OCI-LY1 (cell line): ENCODE data around the gene ANKRD27.
"Not testable (repeated sequence)": the region's sequence is repeated elsewhere in the genome, so short reads cannot be mapped to it uniquely, and the experiment has no call there.

Experiments used
- H2AFZ ChIP-seq: fragments of 200-600 bp; sonication (generic), shearing (Covaris generic); 2 replicates; pipeline ENCODE4 v1.6.0; 2014; ENCODE audit warnings: antibody characterized with exemption, mild to moderate bottlenecking, low read length
- H3F3A ChIP-seq: fragments of 200-600 bp; sonication (generic), shearing (Covaris generic); 2 replicates; pipeline ENCODE4 v1.6.0; 2014; ENCODE audit warnings: mild to moderate bottlenecking, antibody characterized with exemption, low read length, moderate library complexity; ENCODE audit not compliant: insufficient read depth
- H3K27ac ChIP-seq: fragments of 200-600 bp; sonication (generic); 2 replicates; pipeline ENCODE4 v1.5.1; 2014; ENCODE audit warnings: low read length, mixed run types, mild to moderate bottlenecking, low read depth; ENCODE audit not compliant: poor library complexity, severe bottlenecking
- H3K27me3 ChIP-seq: fragments of 200-600 bp; sonication (generic); 2 replicates; pipeline ENCODE4 v1.6.0; 2014; ENCODE audit warnings: antibody characterized with exemption, mild to moderate bottlenecking, low read length, moderate library complexity; ENCODE audit not compliant: insufficient read depth
- H3K36me3 ChIP-seq: fragments of 200-600 bp; sonication (generic); 2 replicates; pipeline ENCODE4 v1.6.1; 2014; ENCODE audit warnings: mild to moderate bottlenecking, antibody characterized with exemption, low read length, moderate library complexity, mixed read lengths; ENCODE audit not compliant: insufficient read depth
- H3K4me1 ChIP-seq: fragments of 200-600 bp; sonication (generic); 2 replicates; pipeline ENCODE4 v1.5.1; 2014; ENCODE audit warnings: mild to moderate bottlenecking, low read length, moderate library complexity; ENCODE audit not compliant: insufficient read depth, severe bottlenecking
- H3K4me2 ChIP-seq: fragments of 200-600 bp; sonication (generic), shearing (Covaris generic); 2 replicates; pipeline ENCODE4 v1.6.1; 2014; ENCODE audit warnings: low read length
- H3K4me3 ChIP-seq: fragments of 200-600 bp; sonication (generic); 2 replicates; pipeline ENCODE4 v1.5.1; 2014; ENCODE audit warnings: low read length, low read depth, mild to moderate bottlenecking, mixed read lengths; ENCODE audit not compliant: poor library complexity, severe bottlenecking
- H3K79me2 ChIP-seq: fragments of 200-600 bp; shearing (Covaris generic); 2 replicates; pipeline ENCODE4 v1.6.1; 2016; ENCODE audit warnings: mixed run types, low read length, mixed read lengths; ENCODE audit not compliant: insufficient read depth
- H3K9ac ChIP-seq: fragments of 200-600 bp; sonication (generic), shearing (Covaris generic); 2 replicates; pipeline ENCODE4 v1.6.1; 2014; ENCODE audit warnings: mild to moderate bottlenecking, low read length, mixed read lengths
- H3K9me2 ChIP-seq: fragments of 200-600 bp; sonication (generic), shearing (Covaris generic); 2 replicates; pipeline ENCODE4 v1.6.1; 2014; ENCODE audit warnings: low read depth, mild to moderate bottlenecking, low read length, mixed read lengths
- H3K9me3 ChIP-seq: fragments of 200-600 bp; shearing (Covaris generic); 2 replicates; pipeline ENCODE4 v1.6.1; 2014; ENCODE audit warnings: low read length, mixed read lengths
- H4K20me1 ChIP-seq: fragments of 200-600 bp; sonication (generic), shearing (Covaris generic); 2 replicates; pipeline ENCODE4 v1.6.0; 2016; ENCODE audit warnings: mild to moderate bottlenecking, low read length; ENCODE audit not compliant: insufficient read depth
- EZH2 ChIP-seq: fragments of 200-600 bp; sonication (generic), shearing (Covaris generic); IDR thresholded peaks from 2 replicates; pipeline ENCODE4 v1.8.0; 2017; ENCODE audit warnings: borderline replicate concordance, mixed run types, mild to moderate bottlenecking, antibody characterized with exemption, low read length, moderate library complexity, mixed read lengths
- TF ChIP-seq, protein P1 (sequence below): fragments of 200-600 bp; sonication (generic), shearing (Covaris generic); IDR thresholded peaks from 2 replicates; pipeline ENCODE4 v1.5.1; 2017; ENCODE audit warnings: mild to moderate bottlenecking, antibody characterized with exemption, low read length, moderate library complexity, mixed read lengths

ANKRD27 gene

GRCh38 chr19:32594021-32594420 lies 81.0 kb downstream of the ANKRD27 start:
- TF ChIP-seq, protein P1, sequence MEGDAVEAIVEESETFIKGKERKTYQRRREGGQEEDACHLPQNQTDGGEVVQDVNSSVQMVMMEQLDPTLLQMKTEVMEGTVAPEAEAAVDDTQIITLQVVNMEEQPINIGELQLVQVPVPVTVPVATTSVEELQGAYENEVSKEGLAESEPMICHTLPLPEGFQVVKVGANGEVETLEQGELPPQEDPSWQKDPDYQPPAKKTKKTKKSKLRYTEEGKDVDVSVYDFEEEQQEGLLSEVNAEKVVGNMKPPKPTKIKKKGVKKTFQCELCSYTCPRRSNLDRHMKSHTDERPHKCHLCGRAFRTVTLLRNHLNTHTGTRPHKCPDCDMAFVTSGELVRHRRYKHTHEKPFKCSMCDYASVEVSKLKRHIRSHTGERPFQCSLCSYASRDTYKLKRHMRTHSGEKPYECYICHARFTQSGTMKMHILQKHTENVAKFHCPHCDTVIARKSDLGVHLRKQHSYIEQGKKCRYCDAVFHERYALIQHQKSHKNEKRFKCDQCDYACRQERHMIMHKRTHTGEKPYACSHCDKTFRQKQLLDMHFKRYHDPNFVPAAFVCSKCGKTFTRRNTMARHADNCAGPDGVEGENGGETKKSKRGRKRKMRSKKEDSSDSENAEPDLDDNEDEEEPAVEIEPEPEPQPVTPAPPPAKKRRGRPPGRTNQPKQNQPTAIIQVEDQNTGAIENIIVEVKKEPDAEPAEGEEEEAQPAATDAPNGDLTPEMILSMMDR: no peak
- no peak for TF ChIP-seq EZH2
- Histone ChIP-seq H3K27ac (no peak overlapping the region), H2AFZ (no peak overlapping the region), H3K27me3 (no peaks in the 10 kb centered on the region), H3K9me3 (no peaks in the 10 kb centered on the region), H3K4me1 (no peaks in the 10 kb centered on the region), H4K20me1 (no peaks in the 10 kb centered on the region), H3K9me2 (no peaks in the 10 kb centered on the region), H3F3A (no peaks in the 10 kb centered on the region), H3K4me3 (no peak overlapping the region), H3K36me3 (peaks cover 63% of the 10 kb centered on the region), H3K4me2 (no peak overlapping the region), H3K79me2 (no peaks in the 10 kb centered on the region), H3K9ac (no peak overlapping the region)

GRCh38 chr19:32587747-32588504 lies 87.1 kb downstream of the ANKRD27 start:
- not testable (repeated sequence) for H3K4me3 ChIP-seq, H4K20me1 ChIP-seq, H3K9me2 ChIP-seq, H3K27me3 ChIP-seq, H2AFZ ChIP-seq, H3K27ac ChIP-seq, H3K9me3 ChIP-seq, H3K79me2 ChIP-seq, H3K9ac ChIP-seq, H3F3A ChIP-seq, H3K4me1 ChIP-seq, H3K4me2 ChIP-seq
- peaks cover 47% of the 10 kb centered on the region for H3K36me3 ChIP-seq

GRCh38 chr19:32581705-32582179 lies 93.2 kb downstream of the ANKRD27 start:
- Histone ChIP-seq H3K4me2 (peak overlapping the region; percentile 96), H3K9ac (peak overlapping the region; percentile 99), H3F3A (peaks cover 4% of the 10 kb centered on the region; the same call in 1 of the 2 replicates), H3K36me3 (peaks cover 43% of the 10 kb centered on the region), H3K4me3 (peak overlapping the region; percentile 99), H3K79me2 (peaks cover 8% of the 10 kb centered on the region), H2AFZ (0 out of 2 replicates have a peak overlapping the region, but pooled peaks have one; percentile 54), H3K27me3 (no peaks in the 10 kb centered on the region), H4K20me1 (no peaks in the 10 kb centered on the region), H3K27ac (peak overlapping the region; percentile 54), H3K9me2 (no peaks in the 10 kb centered on the region), H3K4me1 (peaks cover 11% of the 10 kb centered on the region), H3K9me3 (no peaks in the 10 kb centered on the region)
- TF ChIP-seq, protein P1: no peak
- TF ChIP-seq EZH2: no peak
